ENCODE results near the gene KCNQ1OT1. TPM values are rescaled to one million over a fixed set of nuclear protein-coding genes. Genes with fewer than 3 reads are reported as not detected.

The KCNQ1OT1 gene
- total RNA-seq, 1 experiment from 2014 or later, result 2.7 TPM

GRCh38 chr11:2684581-2684980, 15.2 kb downstream of the KCNQ1OT1 start:
- Histone ChIP-seq H3K27ac (ENCODE audit: low read length) (no peak overlapping the region), H3K9ac (ENCODE audit: low read length) (no peak overlapping the region), H3K9me3 (ENCODE audit: low read length) (no peaks in the 10 kb centered on the region), H3K36me3 (ENCODE audit: insufficient read depth, low read length) (no peaks in the 10 kb centered on the region), H3K79me2 (ENCODE audit: low read length) (peaks cover 67% of the 10 kb centered on the region), H3K9me2 (replicated peaks; ENCODE audit: insufficient read depth, low read length) (no peaks in the 10 kb centered on the region), H3K4me2 (ENCODE audit: low read depth, low read length, poor library complexity, severe bottlenecking) (no peak overlapping the region), H2AFZ (ENCODE audit: low read length) (no peak overlapping the region), H3K4me1 (ENCODE audit: low read length) (peaks cover 54% of the 10 kb centered on the region), H3K27me3 (ENCODE audit: low read length) (no peaks in the 10 kb centered on the region), H3K4me3 (ENCODE audit: low read length) (no peak overlapping the region), H4K20me1 (ENCODE audit: insufficient read depth, low read depth, low read length) (peaks cover 24% of the 10 kb centered on the region; the same call in 1 of the 2 replicates)
- DNase-seq, result no peak

DNA sequence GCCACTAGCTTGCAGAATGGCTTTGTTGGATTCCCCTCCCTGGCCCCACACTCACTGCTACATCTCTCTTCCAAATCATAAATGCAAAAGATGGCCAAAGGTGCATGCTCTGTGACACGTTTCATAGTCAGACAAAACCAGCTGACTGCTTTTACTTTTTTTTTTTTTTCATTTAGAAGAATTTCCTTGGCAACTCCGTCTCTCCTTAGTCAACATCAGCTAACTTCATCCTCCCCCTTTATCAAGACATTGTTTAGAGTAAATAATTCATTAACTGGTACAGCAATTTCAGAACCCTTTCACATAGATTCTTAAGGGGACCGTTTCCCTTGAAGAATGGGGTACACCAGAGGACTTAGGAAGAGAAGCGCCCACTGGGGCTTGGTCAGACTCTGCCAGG, 16.0 kb downstream of the KCNQ1OT1 start:
- Histone ChIP-seq H3K4me1 (ENCODE audit: low read length) (peaks cover 50% of the 10 kb centered on the region), H3K9me2 (replicated peaks; ENCODE audit: insufficient read depth, low read length) (no peaks in the 10 kb centered on the region), H4K20me1 (ENCODE audit: insufficient read depth, low read depth, low read length) (peaks cover 17% of the 10 kb centered on the region; the same call in 1 of the 2 replicates), H3K9me3 (ENCODE audit: low read length) (no peaks in the 10 kb centered on the region), H3K36me3 (ENCODE audit: insufficient read depth, low read length) (no peaks in the 10 kb centered on the region), H2AFZ (ENCODE audit: low read length) (no peak overlapping the region), H3K9ac (ENCODE audit: low read length) (no peak overlapping the region), H3K4me2 (ENCODE audit: low read depth, low read length, poor library complexity, severe bottlenecking) (no peak overlapping the region), H3K4me3 (ENCODE audit: low read length) (no peak overlapping the region), H3K27me3 (ENCODE audit: low read length) (no peaks in the 10 kb centered on the region), H3K27ac (ENCODE audit: low read length) (no peak overlapping the region), H3K79me2 (ENCODE audit: low read length) (peaks cover 67% of the 10 kb centered on the region)
- DNase-seq, result no peak

GRCh38 chr11:2681408-2682145, 18.2 kb downstream of the KCNQ1OT1 start:
- Histone ChIP-seq H3K4me3 (ENCODE audit: low read length) (peak overlapping the region; percentile 34; the same call in 1 of the 2 replicates), H3K4me1 (ENCODE audit: low read length) (peaks cover 67% of the 10 kb centered on the region), H3K9ac (ENCODE audit: low read length) (peak overlapping the region; percentile 22; the same call in 1 of the 2 replicates), H4K20me1 (ENCODE audit: insufficient read depth, low read depth, low read length) (no peaks in the 10 kb centered on the region; the same call in 1 of the 2 replicates), H3K36me3 (ENCODE audit: insufficient read depth, low read length) (no peaks in the 10 kb centered on the region), H2AFZ (ENCODE audit: low read length) (peak overlapping the region; percentile 42; the same call in 1 of the 2 replicates), H3K9me2 (replicated peaks; ENCODE audit: insufficient read depth, low read length) (no peaks in the 10 kb centered on the region), H3K9me3 (ENCODE audit: low read length) (no peaks in the 10 kb centered on the region), H3K27ac (ENCODE audit: low read length) (peak overlapping the region; percentile 49), H3K4me2 (ENCODE audit: low read depth, low read length, poor library complexity, severe bottlenecking) (peak overlapping the region; percentile 52), H3K79me2 (ENCODE audit: low read length) (peaks cover 68% of the 10 kb centered on the region), H3K27me3 (ENCODE audit: low read length) (no peaks in the 10 kb centered on the region)
- DNase-seq, result peak; percentile 53

GRCh38 chr11:2679011-2679676, 20.6 kb downstream of the KCNQ1OT1 start:
- Histone ChIP-seq H3K9me2 (replicated peaks; ENCODE audit: insufficient read depth, low read length) (no peaks in the 10 kb centered on the region), H3K36me3 (ENCODE audit: insufficient read depth, low read length) (no peaks in the 10 kb centered on the region), H3K9ac (ENCODE audit: low read length) (no peak overlapping the region), H3K79me2 (ENCODE audit: low read length) (peaks cover 74% of the 10 kb centered on the region), H3K27ac (ENCODE audit: low read length) (no peak overlapping the region), H3K4me3 (ENCODE audit: low read length) (no peak overlapping the region), H3K9me3 (ENCODE audit: low read length) (no peaks in the 10 kb centered on the region), H3K4me2 (ENCODE audit: low read depth, low read length, poor library complexity, severe bottlenecking) (no peak overlapping the region), H4K20me1 (ENCODE audit: insufficient read depth, low read depth, low read length) (no peaks in the 10 kb centered on the region), H2AFZ (ENCODE audit: low read length) (no peak overlapping the region), H3K27me3 (ENCODE audit: low read length) (no peaks in the 10 kb centered on the region), H3K4me1 (ENCODE audit: low read length) (peaks cover 61% of the 10 kb centered on the region)
- DNase-seq, result no peak

GRCh38 chr11:2678396-2678795, 21.4 kb downstream of the KCNQ1OT1 start:
- Histone ChIP-seq H4K20me1 (ENCODE audit: insufficient read depth, low read depth, low read length) (no peaks in the 10 kb centered on the region), H3K9me2 (replicated peaks; ENCODE audit: insufficient read depth, low read length) (no peaks in the 10 kb centered on the region), H3K36me3 (ENCODE audit: insufficient read depth, low read length) (no peaks in the 10 kb centered on the region), H3K4me1 (ENCODE audit: low read length) (peaks cover 53% of the 10 kb centered on the region), H3K4me2 (ENCODE audit: low read depth, low read length, poor library complexity, severe bottlenecking) (no peak overlapping the region), H2AFZ (ENCODE audit: low read length) (no peak overlapping the region), H3K9me3 (ENCODE audit: low read length) (no peaks in the 10 kb centered on the region), H3K27me3 (ENCODE audit: low read length) (no peaks in the 10 kb centered on the region), H3K79me2 (ENCODE audit: low read length) (peaks cover 76% of the 10 kb centered on the region), H3K4me3 (ENCODE audit: low read length) (no peak overlapping the region), H3K9ac (ENCODE audit: low read length) (no peak overlapping the region), H3K27ac (ENCODE audit: low read length) (no peak overlapping the region)
- no peak for DNase-seq

GRCh38 chr11:2677127-2677526, 22.7 kb downstream of the KCNQ1OT1 start:
- Histone ChIP-seq H3K36me3 (ENCODE audit: insufficient read depth, low read length) (no peaks in the 10 kb centered on the region), H3K9ac (ENCODE audit: low read length) (no peak overlapping the region), H3K9me3 (ENCODE audit: low read length) (no peaks in the 10 kb centered on the region), H3K79me2 (ENCODE audit: low read length) (peaks cover 77% of the 10 kb centered on the region), H2AFZ (ENCODE audit: low read length) (no peak overlapping the region), H3K27ac (ENCODE audit: low read length) (0 out of 2 replicates have a peak overlapping the region, but pooled peaks have one; percentile 16), H3K4me2 (ENCODE audit: low read depth, low read length, poor library complexity, severe bottlenecking) (no peak overlapping the region), H3K4me1 (ENCODE audit: low read length) (peaks cover 41% of the 10 kb centered on the region), H4K20me1 (ENCODE audit: insufficient read depth, low read depth, low read length) (no peaks in the 10 kb centered on the region), H3K27me3 (ENCODE audit: low read length) (no peaks in the 10 kb centered on the region), H3K4me3 (ENCODE audit: low read length) (no peak overlapping the region), H3K9me2 (replicated peaks; ENCODE audit: insufficient read depth, low read length) (no peaks in the 10 kb centered on the region)
- DNase-seq, result peak; percentile 53

DNA sequence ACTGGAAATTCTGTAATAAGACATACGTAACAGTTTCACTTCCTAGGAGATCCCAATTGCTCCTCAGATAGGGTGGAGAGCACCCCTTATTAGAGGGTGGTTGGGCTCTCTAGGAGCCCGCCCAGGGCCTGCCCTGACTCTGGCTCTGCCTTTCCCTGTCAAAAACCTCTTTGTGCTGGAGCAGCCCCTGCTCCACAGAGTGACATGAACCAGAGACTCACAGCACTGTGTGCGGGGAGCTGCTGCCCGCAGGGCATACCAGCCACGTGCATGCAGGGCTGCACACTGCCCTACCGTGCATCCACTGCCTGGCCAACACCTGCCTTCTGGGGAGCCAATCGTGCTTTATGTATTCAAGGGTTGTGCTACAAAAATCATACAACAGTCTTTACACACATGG, 24.3 kb downstream of the KCNQ1OT1 start:
- Histone ChIP-seq H3K4me1 (ENCODE audit: low read length) (peaks cover 26% of the 10 kb centered on the region), H2AFZ (ENCODE audit: low read length) (no peak overlapping the region), H3K36me3 (ENCODE audit: insufficient read depth, low read length) (no peaks in the 10 kb centered on the region), H4K20me1 (ENCODE audit: insufficient read depth, low read depth, low read length) (no peaks in the 10 kb centered on the region), H3K9me3 (ENCODE audit: low read length) (no peaks in the 10 kb centered on the region), H3K27me3 (ENCODE audit: low read length) (no peaks in the 10 kb centered on the region), H3K9me2 (replicated peaks; ENCODE audit: insufficient read depth, low read length) (no peaks in the 10 kb centered on the region), H3K27ac (ENCODE audit: low read length) (no peak overlapping the region), H3K4me3 (ENCODE audit: low read length) (no peak overlapping the region), H3K4me2 (ENCODE audit: low read depth, low read length, poor library complexity, severe bottlenecking) (no peak overlapping the region), H3K79me2 (ENCODE audit: low read length) (peaks cover 68% of the 10 kb centered on the region), H3K9ac (ENCODE audit: low read length) (no peak overlapping the region)
- DNase-seq, result no peak

- H3K36me3 ChIP-seq (ENCODE audit: insufficient read depth, low read length), result no peaks in the 10 kb centered on the region
- H3K9me2 ChIP-seq (replicated peaks; ENCODE audit: insufficient read depth, low read length), result no peaks in the 10 kb centered on the region
- no peaks in the 10 kb centered on the region for H4K20me1 ChIP-seq (ENCODE audit: insufficient read depth, low read depth, low read length)
- H3K4me2 ChIP-seq (ENCODE audit: low read depth, low read length, poor library complexity, severe bottlenecking), result no peak overlapping the region
- H2AFZ ChIP-seq (ENCODE audit: low read length), result no peak overlapping the region
- no peak overlapping the region for H3K27ac ChIP-seq (ENCODE audit: low read length)
- H3K4me1 ChIP-seq (ENCODE audit: low read length), result peaks cover 26% of the 10 kb centered on the region
- H3K27me3 ChIP-seq (ENCODE audit: low read length), result no peaks in the 10 kb centered on the region
- H3K9me3 ChIP-seq (ENCODE audit: low read length), result no peaks in the 10 kb centered on the region
- H3K79me2 ChIP-seq (ENCODE audit: low read length), result peaks cover 64% of the 10 kb centered on the region
- H3K4me3 ChIP-seq (ENCODE audit: low read length), result no peak overlapping the region
- no peak for DNase-seq
- no peak overlapping the region for H3K9ac ChIP-seq (ENCODE audit: low read length)
These were observed 25.1 kb downstream of the KCNQ1OT1 start for GRCh38 chr11:2674658-2675131.

Measured in Karpas-422 (cell line).